Ovary (tissue), 9 donors: ENCODE results near the gene IL1R2. TPM values are rescaled to one million over a fixed set of nuclear protein-coding genes. Genes with fewer than 3 reads are reported as not detected.
"Not testable (repeated sequence)": the region's sequence is repeated elsewhere in the genome, so short reads cannot be mapped to it uniquely, and the experiment has no call there.

Source experiments
- DNase-seq, 5 donors: peaks; one replicate each; pipeline ENCODE4 v3.0.0-alpha.2; 2019 to 2020
- H3K27ac ChIP-seq, 2 donors: fragments of 200-600 bp; one replicate each; pipeline versions ENCODE4 v1.5.1 to v1.8.0; 2019 to 2022
- H3K27me3 ChIP-seq: fragments of 200-600 bp; one replicate; pipeline ENCODE4 v1.8.0; 2022
- H3K36me3 ChIP-seq: fragments of 200-600 bp; sonication (generic); one replicate; pipeline ENCODE4 v1.5.1; 2019
- H3K4me1 ChIP-seq: one replicate; pipeline ENCODE4 v1.8.1; 2013; ENCODE audit warnings: mild to moderate bottlenecking, moderate library complexity; ENCODE audit not compliant: insufficient read depth
- H3K4me3 ChIP-seq: fragments of 200-600 bp; sonication (generic); one replicate; pipeline ENCODE4 v1.5.1; 2017
- H3K9me3 ChIP-seq, 2 donors: fragments of 200-600 bp in 1 of 2; sonication (generic) in 1 of 2; one replicate each; pipeline versions ENCODE4 v1.5.1 to v1.8.1; 2013 to 2019; ENCODE audit warnings: mild to moderate bottlenecking in 1 of 2, moderate library complexity in 1 of 2
- CTCF ChIP-seq, 3 donors: fragments of 450-650 bp in 2 of 3; fragments of 200-600 bp in 1 of 3; IDR thresholded peaks; one replicate each; pipeline versions ENCODE4 v1.5.1 to v1.8.0; 2016 to 2022; ENCODE audit warnings: antibody characterized with exemption in 3 of 3, mild to moderate bottlenecking in 1 of 3
- EP300 ChIP-seq: sonication (generic); formaldehyde crosslinking; IDR thresholded peaks from one replicate; pipeline ENCODE4 v1.6.1; 2017; ENCODE audit warnings: antibody characterized with exemption
- POLR2A ChIP-seq: fragments of 450-650 bp; IDR thresholded peaks from one replicate; pipeline ENCODE4 v1.6.1; 2017; ENCODE audit warnings: antibody characterized with exemption, mild to moderate bottlenecking, moderate library complexity
- WGBS, 3 donors: extraction: QIAGEN DNeasy Blood & Tissue Kit in 1 of 3; methylation state at CpG; one replicate each; pipeline versions ENCODE4 v1.1.5 to v1.1.7; 2013 to 2017; 5-methylcytosine and 5-hydroxymethylcytosine counted together
- intact Hi-C, 4 donors: fragments of 100-400 bp; cut with DNase I; formaldehyde crosslinking; loops; one replicate each; pipeline versions ENCODE4 v1.11.0 to v1.15.1; 2022 to 2023
- polyA plus RNA-seq, 2 donors: library from polyadenylated mRNA; stranded (reverse); fragments of 200-250 nt in 1 of 2; fragments of 350-450 nt in 1 of 2; fragmentation: Illumina TruSeq in 1 of 2; extraction: RNeasy Lipid Tissue Mini Kit (QIAGEN cat#74804) in 1 of 2; gene quantifications; one replicate each; pipeline ENCODE4 v1.2.3, GENCODE V29; 2013 to 2014
- total RNA-seq, 7 donors: library from RNA; depleted of rRNA in 2 of 7; stranded (reverse); fragments of >200 nt in 2 of 7; fragmentation: NEBNext Ultra II Directional in 3 of 7; extraction: Animal tissue kit (Norgen Biotek cat#: 25700) in 3 of 7; gene quantifications; one replicate each; pipeline versions ENCODE4 v1.1.0 to v1.2.4, GENCODE V29; 2016 to 2023
- donor health status: DM: no; HTN: no; CAD: no; lungs with moderate emphysema.
- donor health status: DM: no; HTN: no; CAD: no.
- donor health status: Bipolar disorder and iron deficiency.
- donor health status: DM: yes; HTN: yes; CAD: no.
- donor health status: DM: no; HTN: no; CAD: no.
- donor health status: DM: yes; HTN: yes; CAD: no.

IL1R2 gene
- total and polyA plus RNA-seq, 9 donors: 0.15 to 8.7 (median 1.1) TPM

GRCh38 chr2:102000012-102000411 is 8.3 kb downstream of the IL1R2 start:
- no peak overlapping the region for H3K4me3 ChIP-seq
- H3K9me3 ChIP-seq: no peaks in the 10 kb centered on the region
- 7 to 29% (median 12%) methylated on average over 6 of the region's 6 CpGs for WGBS, 3 donors
- H3K27me3 ChIP-seq: no peaks in the 10 kb centered on the region
- intact Hi-C loops: loop anchor here in 1 of 4 donors (10.0 kb wide), 1 partner anchor 135 kb away; no protein-coding TSS in a partner anchor
- H3K36me3 ChIP-seq: no peaks in the 10 kb centered on the region
- no peak overlapping the region for H3K27ac ChIP-seq
- peaks cover 7% of the 10 kb centered on the region for H3K4me1 ChIP-seq
- TF ChIP-seq POLR2A (no peak), EP300 (no peak), CTCF (IDR thresholded peaks at IDR 0.05) (no peak)
- no peak for DNase-seq

- Histone ChIP-seq H3K4me3 (no peak overlapping the region), H3K27ac (no peak overlapping the region), H3K27me3 (no peaks in the 10 kb centered on the region), H3K36me3 (no peaks in the 10 kb centered on the region), H3K9me3 (no peaks in the 10 kb centered on the region), H3K4me1 (peaks cover 13% of the 10 kb centered on the region)
- intact Hi-C loops: loop anchor here in 1 of 4 donors (10.0 kb wide), 1 partner anchor 136 kb away; no protein-coding TSS in a partner anchor
- no peak for DNase-seq
- WGBS, 3 donors: 86 to 90% (median 87%) methylated on average over 7 of the region's 7 CpGs
- no peak for TF ChIP-seq EP300
- TF ChIP-seq POLR2A: no peak
- TF ChIP-seq CTCF (IDR thresholded peaks at IDR 0.05): no peak
Measured at GRCh38 chr2:102000813-102001766, 9.3 kb downstream of the IL1R2 start.

DNA sequence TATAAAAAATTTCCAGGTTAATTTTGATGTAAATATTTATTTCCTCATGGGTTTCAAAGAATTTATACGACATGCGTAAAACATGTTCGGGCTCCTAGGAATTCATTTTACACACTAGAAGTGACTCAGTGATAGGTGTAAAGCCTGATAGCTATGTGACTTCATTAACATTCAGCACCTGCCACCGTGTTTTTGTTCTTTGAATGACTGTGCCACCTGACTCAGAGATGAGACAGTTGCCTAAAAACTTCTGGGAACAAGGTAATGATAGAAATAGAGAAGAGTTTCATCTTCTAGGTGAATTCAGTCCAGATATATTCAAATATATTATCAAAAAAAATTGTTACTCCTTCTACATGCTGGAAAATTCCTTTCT is 10.0 kb downstream of the IL1R2 start:
- H3K4me3 ChIP-seq: no peak overlapping the region
- no peaks in the 10 kb centered on the region for H3K36me3 ChIP-seq
- WGBS, 3 donors: 90 to 92% (median 90%) methylated on average over 4 of the region's 4 CpGs
- no peaks in the 10 kb centered on the region for H3K9me3 ChIP-seq
- no peaks in the 10 kb centered on the region for H3K27me3 ChIP-seq
- H3K4me1 ChIP-seq: peaks cover 14% of the 10 kb centered on the region
- no peak overlapping the region for H3K27ac ChIP-seq
- TF ChIP-seq CTCF (IDR thresholded peaks at IDR 0.05) (no peak), EP300 (no peak), POLR2A (no peak)
- no peak for DNase-seq
- intact Hi-C loops: loop anchor here in 1 of 4 donors (10.0 kb wide), 1 partner anchor 137 kb away; no protein-coding TSS in a partner anchor

GRCh38 chr2:102002228-102002627 is 10.5 kb downstream of the IL1R2 start:
- Histone ChIP-seq H3K4me1 (peaks cover 14% of the 10 kb centered on the region), H3K4me3 (no peak overlapping the region), H3K27ac (no peak overlapping the region), H3K36me3 (no peaks in the 10 kb centered on the region), H3K27me3 (no peaks in the 10 kb centered on the region), H3K9me3 (no peaks in the 10 kb centered on the region)
- intact Hi-C loops: loop anchor here in 1 of 4 donors (10.0 kb wide), 1 partner anchor 137 kb away; no protein-coding TSS in a partner anchor
- DNase-seq: no peak
- no peak for TF ChIP-seq POLR2A
- TF ChIP-seq CTCF (IDR thresholded peaks at IDR 0.05): no peak
- TF ChIP-seq EP300: no peak
- WGBS, 3 donors: 82 to 87% (median 86%) methylated on average over 3 of the region's 3 CpGs

GRCh38 chr2:102002909-102003308 is 11.1 kb downstream of the IL1R2 start:
- WGBS, 3 donors: 95 to 96% (median 96%) methylated on average over 3 of the region's 3 CpGs

More at GRCh38 chr2:102002909-102003308, 11.1 kb downstream of the IL1R2 start:
- H3K9me3 ChIP-seq, H3K27me3 ChIP-seq, H3K27ac ChIP-seq, H3K4me3 ChIP-seq, DNase-seq, H3K36me3 ChIP-seq: not testable (repeated sequence)
- intact Hi-C loops: loop anchor here in 1 of 4 donors (10.0 kb wide), 1 partner anchor 138 kb away; no protein-coding TSS in a partner anchor
- peaks cover 14% of the 10 kb centered on the region for H3K4me1 ChIP-seq
